ENCODE measurements around the gene CACNA1C.
"Not testable (repeated sequence)": the region's sequence is repeated elsewhere in the genome, so short reads cannot be mapped to it uniquely, and the experiment has no call there.

The CACNA1C gene

DNA sequence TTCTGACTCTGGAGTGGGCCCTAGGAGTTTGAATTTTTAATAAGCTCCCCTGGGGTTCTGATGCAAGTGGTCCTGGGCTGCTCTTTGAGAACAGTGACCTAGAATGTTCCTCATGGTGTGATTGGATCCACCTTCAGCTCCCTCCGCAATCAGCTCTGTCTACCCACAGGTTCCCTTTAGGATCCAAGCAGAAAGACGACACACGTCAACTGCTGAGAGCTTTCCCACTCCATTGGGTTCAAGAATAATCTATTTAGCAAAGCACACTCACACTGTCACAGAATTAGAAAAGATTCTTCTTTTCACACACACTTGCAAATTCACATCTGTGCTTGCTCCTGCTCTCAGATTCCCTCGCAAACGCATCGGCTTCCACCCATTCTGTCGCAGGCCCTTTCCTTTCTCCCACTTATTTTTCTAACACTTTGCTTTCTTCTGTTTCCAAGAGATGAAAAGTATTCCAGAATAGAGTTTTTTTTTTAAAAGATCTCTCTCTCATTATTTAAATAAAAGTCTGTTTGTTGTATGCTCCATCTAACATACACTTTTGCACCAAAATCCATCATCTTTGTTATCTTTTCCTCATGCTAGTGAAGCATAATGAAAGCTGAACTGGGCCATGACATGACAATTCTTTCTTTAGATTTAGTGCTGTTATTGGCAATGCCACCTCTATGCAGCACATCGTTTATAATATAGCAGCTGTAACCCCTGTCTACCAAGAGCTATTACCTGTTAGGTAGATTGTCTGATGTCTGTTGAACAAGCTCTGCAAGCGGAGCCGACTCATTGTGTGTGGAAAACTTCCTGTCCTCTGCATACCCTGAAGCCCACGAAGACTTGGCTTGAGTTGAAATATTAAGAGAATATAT lies 73.1 kb downstream of the CACNA1C start:
- TF ChIP-seq, protein P1, sequence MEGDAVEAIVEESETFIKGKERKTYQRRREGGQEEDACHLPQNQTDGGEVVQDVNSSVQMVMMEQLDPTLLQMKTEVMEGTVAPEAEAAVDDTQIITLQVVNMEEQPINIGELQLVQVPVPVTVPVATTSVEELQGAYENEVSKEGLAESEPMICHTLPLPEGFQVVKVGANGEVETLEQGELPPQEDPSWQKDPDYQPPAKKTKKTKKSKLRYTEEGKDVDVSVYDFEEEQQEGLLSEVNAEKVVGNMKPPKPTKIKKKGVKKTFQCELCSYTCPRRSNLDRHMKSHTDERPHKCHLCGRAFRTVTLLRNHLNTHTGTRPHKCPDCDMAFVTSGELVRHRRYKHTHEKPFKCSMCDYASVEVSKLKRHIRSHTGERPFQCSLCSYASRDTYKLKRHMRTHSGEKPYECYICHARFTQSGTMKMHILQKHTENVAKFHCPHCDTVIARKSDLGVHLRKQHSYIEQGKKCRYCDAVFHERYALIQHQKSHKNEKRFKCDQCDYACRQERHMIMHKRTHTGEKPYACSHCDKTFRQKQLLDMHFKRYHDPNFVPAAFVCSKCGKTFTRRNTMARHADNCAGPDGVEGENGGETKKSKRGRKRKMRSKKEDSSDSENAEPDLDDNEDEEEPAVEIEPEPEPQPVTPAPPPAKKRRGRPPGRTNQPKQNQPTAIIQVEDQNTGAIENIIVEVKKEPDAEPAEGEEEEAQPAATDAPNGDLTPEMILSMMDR (conservative IDR thresholded peaks at IDR 0.05), result no peak
- H3K27ac ChIP-seq, result peak overlapping the region; percentile 29

DNA sequence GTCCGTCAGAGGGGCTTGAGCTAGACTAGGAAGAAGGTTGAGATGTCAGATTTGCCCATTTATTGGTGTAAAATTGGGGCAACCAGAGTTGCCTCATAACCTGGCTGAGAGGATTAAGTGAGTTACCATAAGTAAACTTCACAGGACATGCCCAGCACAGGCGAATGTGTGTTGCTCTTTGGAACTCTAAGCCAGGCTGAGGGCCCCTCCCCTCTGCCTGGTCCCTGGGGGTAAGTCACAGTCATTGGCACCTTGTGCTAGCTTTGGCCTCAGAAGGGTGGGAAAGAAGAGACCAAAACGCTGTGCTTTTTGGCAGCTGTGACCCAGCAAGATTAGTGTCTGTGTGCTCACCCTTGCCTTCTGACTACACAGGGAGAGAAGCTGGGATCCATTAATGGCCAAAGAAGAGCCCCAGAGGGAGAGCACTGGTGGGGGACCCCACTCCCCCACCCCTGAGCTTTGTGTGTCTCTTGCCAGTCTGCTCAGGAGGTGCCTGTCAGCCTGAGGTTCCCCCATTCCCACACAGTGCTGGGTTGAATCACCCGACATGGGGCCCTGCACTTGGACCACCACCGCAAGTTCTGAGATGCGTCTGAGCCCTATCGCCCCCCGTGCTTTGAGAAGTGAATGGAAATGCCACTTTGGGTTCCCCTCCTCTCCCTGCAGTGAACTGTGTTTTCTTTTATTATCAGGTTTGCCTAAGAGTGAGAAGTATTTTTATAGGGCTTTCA lies 74.1 kb downstream of the CACNA1C start:
- TF ChIP-seq, protein P1 (conservative IDR thresholded peaks at IDR 0.05), result no peak
- H3K27ac ChIP-seq, result peak overlapping the region; percentile 29

DNA sequence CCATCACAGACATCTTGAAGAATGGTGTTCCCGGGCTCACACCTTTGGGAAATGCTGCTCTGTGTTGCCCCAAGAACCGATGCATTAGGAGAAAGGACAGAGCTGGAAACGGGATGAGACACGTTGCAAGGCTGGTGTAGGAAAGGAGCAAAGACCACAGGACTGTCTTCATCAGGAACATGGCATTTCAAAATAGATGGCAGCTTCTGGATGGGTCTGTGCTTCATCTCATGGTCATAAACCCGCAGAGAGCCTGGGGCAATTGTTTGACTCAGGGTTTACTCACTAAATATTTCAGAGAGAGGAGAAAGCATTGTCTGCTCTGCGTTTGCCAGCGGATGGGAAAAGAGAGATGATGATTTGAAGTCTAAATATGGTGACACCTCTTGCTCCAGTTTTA lies 76.3 kb downstream of the CACNA1C start:
- TF ChIP-seq, protein P1 (conservative IDR thresholded peaks at IDR 0.05), result no peak

DNA sequence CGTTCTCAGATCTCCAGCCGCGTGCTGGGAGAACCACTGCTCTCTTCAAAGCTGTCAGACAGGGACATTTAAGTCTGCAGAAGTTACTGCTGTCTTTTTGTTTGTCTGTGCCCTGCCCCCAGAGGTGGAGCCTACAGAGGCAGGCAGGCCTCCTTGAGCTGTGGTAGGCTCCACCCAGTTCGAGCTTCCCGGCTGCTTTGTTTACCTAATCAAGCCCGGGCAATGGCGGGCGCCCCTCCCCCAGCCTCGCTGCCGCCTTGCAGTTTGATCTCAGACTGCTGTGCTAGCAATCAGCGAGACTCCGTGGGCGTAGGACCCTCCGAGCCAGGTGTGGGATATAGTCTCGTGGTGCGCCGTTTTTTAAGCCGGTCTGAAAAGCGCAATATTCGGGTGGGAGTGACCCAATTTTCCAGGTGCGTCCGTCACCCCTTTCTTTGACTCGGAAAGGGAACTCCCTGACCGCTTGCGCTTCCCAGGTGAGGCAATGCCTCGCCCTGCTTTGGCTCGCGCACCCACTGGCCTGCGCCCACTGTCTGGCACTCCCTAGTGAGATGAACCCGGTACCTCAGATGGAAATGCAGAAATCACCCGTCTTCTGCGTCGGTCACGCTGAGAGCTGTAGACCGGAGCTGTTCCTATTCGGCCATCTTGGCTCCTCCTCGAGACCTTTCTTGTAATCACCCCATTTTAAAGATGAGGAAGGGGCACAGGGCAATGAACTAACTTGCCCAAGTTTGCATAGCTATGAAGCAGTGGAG lies 83.1 kb downstream of the CACNA1C start:
- H3K27ac ChIP-seq, result not testable (repeated sequence)

More for the DNA sequence above, 76.3 kb downstream of the CACNA1C start:
- no peak overlapping the region for H3K27ac ChIP-seq

DNA sequence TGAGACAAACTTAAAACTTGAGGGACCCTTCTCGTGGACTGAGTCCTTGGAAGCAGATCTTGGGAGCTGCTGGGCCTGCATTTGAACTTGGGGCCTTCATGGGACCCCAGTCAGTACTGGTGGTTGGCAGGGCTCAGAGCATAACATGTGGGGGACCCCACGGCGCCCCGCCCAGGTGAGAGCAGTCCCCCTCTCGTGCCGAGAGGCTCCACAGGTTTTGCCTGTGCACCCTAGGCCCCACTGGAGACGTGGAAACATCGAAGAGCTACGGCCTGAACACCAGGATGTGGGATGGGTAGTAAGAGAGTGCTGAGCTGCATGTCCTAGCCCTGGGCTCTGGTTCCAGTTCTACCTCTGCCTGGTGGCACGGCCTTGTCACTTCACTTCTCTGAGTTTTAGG lies 84.1 kb downstream of the CACNA1C start:
- no peak overlapping the region for H3K27ac ChIP-seq
- TF ChIP-seq, protein P1 (conservative IDR thresholded peaks at IDR 0.05), result no peak

DNA sequence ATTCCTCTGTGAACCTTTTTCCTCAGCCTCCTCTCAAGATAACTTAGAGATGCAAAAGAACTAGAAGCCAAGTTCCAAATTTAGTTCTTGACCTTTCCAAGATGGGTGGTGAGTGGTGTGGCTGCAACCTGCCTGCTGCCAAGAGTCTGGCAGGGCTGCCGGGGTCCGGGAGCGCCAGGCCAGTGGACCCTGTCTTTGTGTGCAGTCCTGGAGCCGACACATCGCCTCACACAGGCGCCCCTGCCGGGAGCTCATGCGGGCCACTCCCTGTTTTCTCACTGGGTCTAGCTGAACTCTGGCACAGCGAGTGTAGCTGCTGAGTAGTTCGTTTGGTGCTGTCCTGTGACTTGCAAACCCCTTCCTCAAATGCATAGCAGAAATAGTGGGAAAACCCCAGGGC lies 84.9 kb downstream of the CACNA1C start:
- TF ChIP-seq, protein P1 (conservative IDR thresholded peaks at IDR 0.05), result no peak
- H3K27ac ChIP-seq, result no peak overlapping the region

DNA sequence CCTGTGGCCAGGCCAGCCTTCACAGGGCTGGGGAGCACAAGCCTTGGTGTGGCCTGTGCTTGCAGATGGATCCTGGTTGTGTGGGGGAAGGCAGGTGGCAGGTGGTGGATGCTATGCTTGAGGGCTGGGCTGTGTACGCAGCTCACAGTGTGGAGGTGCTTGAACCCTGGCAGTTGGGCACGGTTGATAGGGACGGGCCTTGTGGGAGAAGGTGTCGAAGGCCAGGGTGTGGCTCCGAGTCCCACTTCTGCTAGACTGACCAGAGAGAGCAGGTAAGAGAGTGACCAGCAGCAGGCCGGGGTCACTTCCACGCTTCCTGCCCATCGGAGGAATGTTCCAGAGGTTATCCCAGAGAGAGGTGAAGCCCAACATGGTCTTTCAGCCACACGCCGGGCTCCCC lies 85.5 kb downstream of the CACNA1C start:
- no peak overlapping the region for H3K27ac ChIP-seq
- TF ChIP-seq, protein P1 (conservative IDR thresholded peaks at IDR 0.05), result no peak
